ENCODE results near the gene GRIN2D.

- TF ChIP-seq CTCF (IDR thresholded peaks at IDR 0.05): no peak
- no peak for TF ChIP-seq ZFX (IDR thresholded peaks at IDR 0.05; ENCODE audit: borderline replicate concordance)
These were observed 49.8 kb downstream of the GRIN2D start for GRCh38 chr19:48443256-48443655.

All from 22Rv1 (cell line).